DOHH2 (cell line): ENCODE data around the gene CKAP2.
"Not testable (repeated sequence)": the region's sequence is repeated elsewhere in the genome, so short reads cannot be mapped to it uniquely, and the experiment has no call there.

ENCODE experiments used
- H3F3A ChIP-seq: fragments of 200-600 bp; sonication (generic), shearing (Covaris generic); 2 replicates; pipeline ENCODE4 v1.6.0; 2016; ENCODE audit warnings: antibody characterized with exemption, mild to moderate bottlenecking; ENCODE audit not compliant: control insufficient read depth, insufficient read depth
- H3K27ac ChIP-seq: fragments of 200-600 bp; sonication (generic); 2 replicates; pipeline ENCODE4 v1.5.1; 2014; ENCODE audit warnings: low read depth, mild to moderate bottlenecking, low read length, moderate library complexity
- H3K27me3 ChIP-seq: fragments of 200-600 bp; sonication (generic); 2 replicates; pipeline ENCODE4 v1.6.1; 2014; ENCODE audit warnings: mild to moderate bottlenecking, low read length, mixed read lengths; ENCODE audit not compliant: control insufficient read depth
- H3K36me3 ChIP-seq: fragments of 200-600 bp; sonication (generic); 2 replicates; pipeline ENCODE4 v1.6.1; 2014; ENCODE audit warnings: mild to moderate bottlenecking, low read length, moderate library complexity, mixed read lengths; ENCODE audit not compliant: control insufficient read depth
- H3K4me1 ChIP-seq: fragments of 200-600 bp; sonication (generic); 2 replicates; pipeline ENCODE4 v1.6.1; 2014; ENCODE audit warnings: mild to moderate bottlenecking, low read length, mixed read lengths; ENCODE audit not compliant: control insufficient read depth
- H3K4me2 ChIP-seq: fragments of 200-600 bp; sonication (generic); 2 replicates; pipeline ENCODE4 v1.6.0; 2014; ENCODE audit warnings: mild to moderate bottlenecking, low read length, moderate library complexity
- H3K4me3 ChIP-seq: fragments of 200-600 bp; sonication (generic); 2 replicates; pipeline ENCODE4 v1.5.1; 2014; ENCODE audit warnings: mild to moderate bottlenecking, low read length, mixed read lengths
- H3K79me2 ChIP-seq: fragments of 200-600 bp; sonication (generic); 2 replicates; pipeline ENCODE4 v1.6.1; 2014; ENCODE audit warnings: mild to moderate bottlenecking, low read length, mixed read lengths; ENCODE audit not compliant: control insufficient read depth
- H3K9me2 ChIP-seq: fragments of 200-600 bp; sonication (generic); replicated peaks from 2 replicates; pipeline ENCODE4 v1.6.1; 2014; ENCODE audit warnings: mild to moderate bottlenecking, low read length, mixed read lengths; ENCODE audit not compliant: control insufficient read depth
- H3K9me3 ChIP-seq: fragments of 200-600 bp; sonication (generic); 2 replicates; pipeline ENCODE4 v1.6.1; 2014; ENCODE audit warnings: antibody characterized with exemption, low read length, mixed read lengths; ENCODE audit not compliant: control insufficient read depth, insufficient read depth
- H4K20me1 ChIP-seq: fragments of 200-600 bp; sonication (generic); 2 replicates; pipeline ENCODE4 v1.6.0; 2014; ENCODE audit warnings: low read depth, mild to moderate bottlenecking, antibody characterized with exemption, low read length, moderate library complexity; ENCODE audit not compliant: control insufficient read depth, insufficient read depth

CKAP2 gene

DNA sequence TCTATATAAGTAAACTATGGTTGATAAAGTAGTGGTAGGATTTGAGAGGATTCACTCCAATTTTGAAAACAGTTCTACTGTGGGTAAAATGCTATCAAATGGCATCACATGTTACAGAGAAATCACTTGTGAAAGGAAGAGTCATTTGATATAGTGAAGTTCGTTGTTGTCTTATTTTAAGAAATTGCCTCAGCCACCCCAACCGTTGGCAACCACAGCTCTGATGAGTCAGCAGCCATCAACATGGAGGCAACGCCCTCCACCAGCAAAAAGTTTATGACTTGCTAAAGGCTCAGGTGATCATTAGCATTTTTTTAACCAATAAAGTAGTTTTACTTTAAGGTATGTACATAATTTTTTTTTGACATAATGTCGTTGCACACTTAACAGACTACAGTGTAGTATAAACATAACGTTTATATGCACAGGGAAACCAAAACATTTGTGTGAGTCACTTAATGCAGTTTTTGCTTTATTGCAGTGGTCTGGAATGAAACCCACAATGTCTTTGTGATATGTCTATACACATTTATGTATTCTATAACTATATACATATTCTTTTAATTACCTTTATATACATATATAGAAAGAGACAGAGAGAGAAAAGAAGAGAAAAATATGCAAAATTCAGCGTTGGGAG, 58.8 kb downstream of the CKAP2 start:
- H3K36me3 ChIP-seq, H3K9me2 ChIP-seq, H3K4me1 ChIP-seq, H3K27ac ChIP-seq, H3K79me2 ChIP-seq, H3K4me2 ChIP-seq, H3F3A ChIP-seq, H3K27me3 ChIP-seq, H3K9me3 ChIP-seq, H4K20me1 ChIP-seq, H3K4me3 ChIP-seq: not testable (repeated sequence)

DNA sequence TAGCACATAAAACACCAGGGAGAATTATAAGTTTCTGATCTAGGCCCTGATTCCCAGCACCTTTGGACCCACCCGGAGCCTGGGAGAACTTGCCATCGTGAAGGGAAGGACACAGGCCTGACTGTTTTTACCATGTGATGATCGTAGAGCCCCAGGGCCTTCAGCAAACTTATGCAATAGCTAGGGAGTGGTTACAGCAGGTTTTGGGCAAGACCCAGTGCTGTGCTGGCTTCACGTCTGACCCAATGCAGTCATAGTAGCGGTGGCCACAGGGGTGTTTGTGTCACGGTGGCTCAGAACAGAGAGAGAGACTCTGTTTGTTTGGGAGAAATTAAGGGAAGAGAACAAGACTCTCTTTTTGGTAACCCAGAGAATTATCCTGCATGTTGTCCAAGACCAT, 68.0 kb downstream of the CKAP2 start:
- not testable (repeated sequence) for H3K36me3 ChIP-seq, H4K20me1 ChIP-seq, H3K27me3 ChIP-seq, H3K9me2 ChIP-seq, H3K4me2 ChIP-seq, H3F3A ChIP-seq, H3K4me3 ChIP-seq, H3K9me3 ChIP-seq, H3K27ac ChIP-seq, H3K79me2 ChIP-seq, H3K4me1 ChIP-seq
